Measurements from ENCODE around the gene LRRC53.

DNA sequence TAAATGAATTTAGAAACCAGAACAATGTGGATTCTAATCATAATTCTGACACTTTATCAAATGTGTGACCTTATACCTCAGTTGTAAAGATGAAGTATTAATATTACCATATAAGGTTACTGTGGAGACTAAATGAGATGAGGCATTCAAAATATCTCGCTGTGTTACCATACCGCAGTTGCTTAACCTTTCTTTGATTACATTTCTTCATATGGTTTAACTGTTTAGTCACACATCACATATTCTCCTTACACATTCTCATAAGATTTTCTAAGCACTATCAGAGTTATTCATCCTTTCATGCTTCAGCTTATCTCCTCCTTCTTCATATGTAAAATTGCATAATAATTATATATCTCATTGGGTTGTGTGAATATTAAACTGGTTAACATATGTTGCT lies 88.9 kb downstream of the LRRC53 start:
- TF ChIP-seq YY1 (IDR thresholded peaks at IDR 0.05; ENCODE audit: insufficient read depth, insufficient read length) (no peak), ZNF274 (IDR thresholded peaks at IDR 0.05; ENCODE audit: low read depth, low read length) (no peak)

All from NT2/D1 (cell line).